H9 (cell line): ENCODE measurements around the gene FGFR3. TPM values are rescaled to one million over a fixed set of nuclear protein-coding genes. Genes with fewer than 3 reads are reported as not detected.

Experiments
- DNase-seq: peaks from one replicate; pipeline ENCODE4 v3.0.0-alpha.2; 2017
- H2AFZ ChIP-seq: one replicate; pipeline ENCODE4 v1.6.1; 2013; ENCODE audit warnings: mild to moderate bottlenecking, low read length, control low read depth, moderate library complexity
- H2AK5ac ChIP-seq: 2 replicates; pipeline ENCODE4 v1.6.1; 2013; ENCODE audit warnings: low read length, control low read depth, mixed read lengths; ENCODE audit not compliant: insufficient read length
- H2BK120ac ChIP-seq: one replicate; pipeline ENCODE4 v1.6.1; 2013; ENCODE audit warnings: low read depth, mild to moderate bottlenecking, low read length, control low read depth, inconsistent platforms; ENCODE audit not compliant: poor library complexity, severe bottlenecking
- H2BK12ac ChIP-seq: 2 replicates; pipeline ENCODE4 v1.6.1; 2013; ENCODE audit warnings: low read length, control low read depth, mixed read lengths, low read depth; ENCODE audit not compliant: insufficient read length
- H2BK15ac ChIP-seq: 2 replicates; pipeline ENCODE4 v1.6.1; 2013; ENCODE audit warnings: low read depth, low read length, control low read depth
- H2BK20ac ChIP-seq: one replicate; pipeline ENCODE4 v1.6.1; 2013; ENCODE audit warnings: low read depth, mild to moderate bottlenecking, low read length, control low read depth, inconsistent platforms; ENCODE audit not compliant: poor library complexity, severe bottlenecking
- H2BK5ac ChIP-seq: 2 replicates; pipeline ENCODE4 v1.6.1; 2013; ENCODE audit warnings: low read length, control low read depth, mixed read lengths; ENCODE audit not compliant: insufficient read length
- H3K14ac ChIP-seq: 2 replicates; pipeline ENCODE4 v1.6.1; 2013; ENCODE audit warnings: low read length, control low read depth; ENCODE audit not compliant: insufficient read depth
- H3K18ac ChIP-seq: 2 replicates; pipeline ENCODE4 v1.6.1; 2013; ENCODE audit warnings: low read depth, mild to moderate bottlenecking, mixed read lengths, low read length, control low read depth; ENCODE audit not compliant: insufficient read length
- H3K23ac ChIP-seq: 2 replicates; pipeline ENCODE4 v1.6.1; 2013; ENCODE audit warnings: low read length, control low read depth, mixed read lengths, low read depth; ENCODE audit not compliant: insufficient read length
- H3K23me2 ChIP-seq: 2 replicates; pipeline ENCODE4 v1.6.1; 2013; ENCODE audit warnings: low read depth, mild to moderate bottlenecking, mixed read lengths, low read length, control low read depth; ENCODE audit not compliant: insufficient read length, poor library complexity, severe bottlenecking
- H3K27ac ChIP-seq: 2 replicates; pipeline ENCODE4 v1.5.1; 2013; ENCODE audit warnings: low read length, control low read depth, mixed read lengths, low read depth; ENCODE audit not compliant: insufficient read length
- H3K27me3 ChIP-seq: 2 replicates; pipeline ENCODE4 v1.6.1; 2013; ENCODE audit warnings: low read length, control low read depth, inconsistent platforms; ENCODE audit not compliant: insufficient read depth
- H3K4ac ChIP-seq: 2 replicates; pipeline ENCODE4 v1.6.1; 2013; ENCODE audit warnings: low read depth, mild to moderate bottlenecking, control low read depth, inconsistent platforms, low read length, moderate library complexity
- H3K4me1 ChIP-seq: 2 replicates; pipeline ENCODE4 v1.6.1; 2013; ENCODE audit warnings: low read length, control low read depth, inconsistent platforms; ENCODE audit not compliant: insufficient read depth
- H3K4me2 ChIP-seq: 2 replicates; pipeline ENCODE4 v1.6.1; 2013; ENCODE audit warnings: low read length, control low read depth, mixed read lengths; ENCODE audit not compliant: insufficient read length, insufficient read depth
- H3K56ac ChIP-seq: 2 replicates; pipeline ENCODE4 v1.6.1; 2013; ENCODE audit warnings: low read depth, mild to moderate bottlenecking, mixed read lengths, low read length, control low read depth; ENCODE audit not compliant: insufficient read length
- H3K79me1 ChIP-seq: 2 replicates; pipeline ENCODE4 v1.6.1; 2013; ENCODE audit warnings: low read depth, mild to moderate bottlenecking, moderate library complexity, low read length, control low read depth, inconsistent platforms; ENCODE audit not compliant: insufficient read depth, poor library complexity, severe bottlenecking
- H3K79me2 ChIP-seq: 2 replicates; pipeline ENCODE4 v1.6.1; 2013; ENCODE audit warnings: low read length, control low read depth, inconsistent platforms; ENCODE audit not compliant: insufficient read depth
- H3K9ac ChIP-seq: 2 replicates; pipeline ENCODE4 v1.6.1; 2013; ENCODE audit warnings: low read length, control low read depth, mixed read lengths; ENCODE audit not compliant: insufficient read length; ENCODE audit errors: extremely low read depth
- H3K9me3 ChIP-seq: one replicate; pipeline ENCODE4 v1.6.1; 2013; ENCODE audit warnings: low read depth, low read length, inconsistent platforms; ENCODE audit not compliant: control insufficient read depth
- H3T11ph ChIP-seq: one replicate; pipeline ENCODE4 v1.6.1; 2013; ENCODE audit warnings: mild to moderate bottlenecking, low read length, control low read depth, inconsistent platforms
- H4K20me1 ChIP-seq: one replicate; pipeline ENCODE4 v1.6.1; 2013; ENCODE audit not compliant: control insufficient read depth, insufficient read length, insufficient read depth
- H4K5ac ChIP-seq: 2 replicates; pipeline ENCODE4 v1.6.1; 2013; ENCODE audit warnings: low read depth, mild to moderate bottlenecking, mixed read lengths, low read length, control low read depth; ENCODE audit not compliant: insufficient read length
- H4K8ac ChIP-seq: replicated peaks from 2 replicates; pipeline ENCODE4 v1.6.1; 2013; ENCODE audit warnings: low read length, control low read depth, mixed read lengths, low read depth; ENCODE audit not compliant: insufficient read length
- H4K91ac ChIP-seq: 2 replicates; pipeline ENCODE4 v1.6.1; 2013; ENCODE audit warnings: low read depth, mild to moderate bottlenecking, moderate library complexity, mixed read lengths, low read length, control low read depth; ENCODE audit not compliant: insufficient read length
- H3K27ac Mint-ChIP-seq, 3 experiments: 2 replicates in 2 of 3; 3 replicates in 1 of 3; pipeline ENCODE4 v1.8.0; 2020 to 2021; ENCODE audit warnings: mixed read lengths in 3 of 3, mild to moderate bottlenecking in 1 of 3, moderate library complexity in 1 of 3
- H3K27me3 Mint-ChIP-seq: 2 replicates; pipeline ENCODE4 v1.8.0; 2021; ENCODE audit warnings: low read depth, mild to moderate bottlenecking, moderate library complexity, mixed read lengths
- H3K36me3 Mint-ChIP-seq, 3 experiments: 2 replicates in 2 of 3; 3 replicates in 1 of 3; pipeline ENCODE4 v1.8.0; 2020 to 2021; ENCODE audit warnings: low read depth in 3 of 3, mixed read lengths in 3 of 3; ENCODE audit not compliant: insufficient read depth in 1 of 3
- H3K4me1 Mint-ChIP-seq, 2 experiments: 2 replicates each; pipeline ENCODE4 v1.8.0; 2020; ENCODE audit warnings: mixed read lengths in 2 of 2
- H3K4me3 Mint-ChIP-seq, 2 experiments: 2 replicates in 1 of 2; 3 replicates in 1 of 2; pipeline ENCODE4 v1.8.0; 2020 to 2021; ENCODE audit warnings: mild to moderate bottlenecking in 2 of 2, mixed read lengths in 2 of 2, moderate library complexity in 1 of 2
- H3K9me3 Mint-ChIP-seq, 2 experiments: 2 replicates in 1 of 2; 3 replicates in 1 of 2; pipeline ENCODE4 v1.8.0; 2020; ENCODE audit warnings: mild to moderate bottlenecking in 2 of 2, mixed read lengths in 2 of 2, moderate library complexity in 1 of 2
- WGBS: extraction: QIAGEN DNeasy Blood & Tissue Kit; methylation state at CpG from one replicate; pipeline ENCODE4 v1.1.7; 2013; ENCODE audit warnings: missing lambda C conversion rate, low lambda C conversion rate, mixed read lengths; ENCODE audit not compliant: insufficient read length; ENCODE audit errors: extremely low coverage; 5-methylcytosine and 5-hydroxymethylcytosine counted together
- total RNA-seq: library from RNA; stranded (reverse); gene quantifications from 2 replicates; pipeline ENCODE4 v1.2.1, GENCODE V29; 2021
- TF ChIP-seq, protein P1 (sequence below): fragments of 200-600 bp; sonication (generic); conservative IDR thresholded peaks from 3 replicates; pipeline ENCODE4 v1.8.0; 2021; ENCODE audit warnings: antibody characterized with exemption, mild to moderate bottlenecking

Gene FGFR3
- total RNA-seq, 1 experiment from 2014 or later, result 75.7 TPM

DNA sequence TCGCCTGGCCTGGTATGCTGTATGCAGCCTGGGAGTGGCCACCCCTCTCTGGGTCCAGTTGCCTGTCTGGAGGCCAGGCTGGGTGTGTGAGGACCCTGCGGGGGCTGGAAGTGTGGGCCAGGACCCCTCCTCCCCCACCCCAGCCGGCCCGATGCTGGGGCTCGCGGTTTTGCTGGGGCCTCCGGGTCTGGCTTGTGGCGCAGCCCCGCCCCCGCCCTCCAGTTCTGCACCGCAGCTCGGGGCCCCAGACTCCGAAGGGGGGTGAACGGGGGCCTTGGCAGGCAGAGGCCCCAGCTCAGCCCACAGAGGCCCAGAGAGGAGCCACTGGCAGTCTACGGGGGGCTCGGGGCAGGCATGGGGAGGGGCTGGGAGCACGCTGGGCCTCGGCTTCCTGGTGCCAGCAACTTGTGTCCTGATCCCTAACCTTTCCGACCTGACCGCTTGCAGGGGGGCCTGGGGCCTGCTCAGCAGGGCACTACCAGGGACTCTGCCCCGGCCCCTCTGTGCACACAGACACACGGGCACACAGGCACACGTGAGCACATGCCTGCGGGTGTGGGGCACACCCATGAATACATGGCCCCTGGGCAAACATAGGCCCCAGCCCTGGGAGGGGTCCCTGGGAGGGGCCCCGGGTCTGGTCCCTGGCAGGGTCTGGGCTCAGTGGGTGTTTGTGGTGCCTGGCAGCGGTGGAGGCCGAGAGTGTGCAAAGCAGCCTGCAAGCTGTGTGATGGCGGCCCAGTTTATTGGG, 21.4 kb upstream of the FGFR3 start:
- H3K27me3 Mint-ChIP-seq, result peaks cover 7% of the 10 kb centered on the region
- H4K8ac ChIP-seq, result no peak overlapping the region
- no peak overlapping the region for H3T11ph ChIP-seq
- H2BK12ac ChIP-seq, result no peak overlapping the region
- H3K4me1 Mint-ChIP-seq, result peaks cover 12 to 31% of the 10 kb centered on the region in 2 experiments
- no peak overlapping the region for H4K5ac ChIP-seq
- H3K9me3 Mint-ChIP-seq, result no peaks in the 10 kb centered on the region
- no peaks in the 10 kb centered on the region for H3K27me3 ChIP-seq
- no peaks in the 10 kb centered on the region for H3K79me1 ChIP-seq
- no peak overlapping the region for H3K27ac ChIP-seq
- H2BK120ac ChIP-seq, result no peak overlapping the region
- no peak overlapping the region for H3K4ac ChIP-seq
- no peak overlapping the region for H3K9ac ChIP-seq
- no peak overlapping the region for H3K18ac ChIP-seq
- no peaks in the 10 kb centered on the region for H3K36me3 Mint-ChIP-seq
- no peak overlapping the region for H3K4me2 ChIP-seq
- TF ChIP-seq, protein P1, sequence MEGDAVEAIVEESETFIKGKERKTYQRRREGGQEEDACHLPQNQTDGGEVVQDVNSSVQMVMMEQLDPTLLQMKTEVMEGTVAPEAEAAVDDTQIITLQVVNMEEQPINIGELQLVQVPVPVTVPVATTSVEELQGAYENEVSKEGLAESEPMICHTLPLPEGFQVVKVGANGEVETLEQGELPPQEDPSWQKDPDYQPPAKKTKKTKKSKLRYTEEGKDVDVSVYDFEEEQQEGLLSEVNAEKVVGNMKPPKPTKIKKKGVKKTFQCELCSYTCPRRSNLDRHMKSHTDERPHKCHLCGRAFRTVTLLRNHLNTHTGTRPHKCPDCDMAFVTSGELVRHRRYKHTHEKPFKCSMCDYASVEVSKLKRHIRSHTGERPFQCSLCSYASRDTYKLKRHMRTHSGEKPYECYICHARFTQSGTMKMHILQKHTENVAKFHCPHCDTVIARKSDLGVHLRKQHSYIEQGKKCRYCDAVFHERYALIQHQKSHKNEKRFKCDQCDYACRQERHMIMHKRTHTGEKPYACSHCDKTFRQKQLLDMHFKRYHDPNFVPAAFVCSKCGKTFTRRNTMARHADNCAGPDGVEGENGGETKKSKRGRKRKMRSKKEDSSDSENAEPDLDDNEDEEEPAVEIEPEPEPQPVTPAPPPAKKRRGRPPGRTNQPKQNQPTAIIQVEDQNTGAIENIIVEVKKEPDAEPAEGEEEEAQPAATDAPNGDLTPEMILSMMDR, result no peak
- peaks cover 3% of the 10 kb centered on the region for H3K23me2 ChIP-seq
- no peaks in the 10 kb centered on the region for H4K20me1 ChIP-seq
- DNase-seq, result no peak
- no peak overlapping the region for H2BK5ac ChIP-seq
- H3K27ac Mint-ChIP-seq, result no peak overlapping the region; a peak in 1 of 7 replicates
- no peak overlapping the region for H2BK20ac ChIP-seq
- no CpG with 5 or more reads among the region's 28 CpGs for WGBS
- no peak overlapping the region for H3K23ac ChIP-seq
- no peak overlapping the region for H3K14ac ChIP-seq
- no peak overlapping the region for H3K4me3 Mint-ChIP-seq
- no peak overlapping the region for H2AK5ac ChIP-seq
- H2AFZ ChIP-seq, result no peak overlapping the region
- no peak overlapping the region for H4K91ac ChIP-seq
- H3K56ac ChIP-seq, result no peak overlapping the region
- H3K79me2 ChIP-seq, result no peaks in the 10 kb centered on the region
- no peak overlapping the region for H2BK15ac ChIP-seq
- no peaks in the 10 kb centered on the region; the same call in 1 of the 2 replicates for H3K4me1 ChIP-seq
- H3K9me3 ChIP-seq, result no peaks in the 10 kb centered on the region
